SJCRH30 (cell line): ENCODE data around the gene C6orf89. TPM values are rescaled to one million over a fixed set of nuclear protein-coding genes. Genes with fewer than 3 reads are reported as not detected.

Source experiments
- DNase-seq, 2 experiments: peaks; one replicate each; pipeline ENCODE4 v3.0.0-alpha.2; 2015 to 2020
- H3K27ac ChIP-seq: fragments of 250-450 bp; sonication (Bioruptor Pico); 2 replicates; pipeline ENCODE4 v1.5.1; 2020; ENCODE audit warnings: mild to moderate bottlenecking, moderate library complexity
- H3K27me3 ChIP-seq: fragments of 250-450 bp; sonication (Bioruptor Pico); 2 replicates; pipeline ENCODE4 v1.5.1; 2020; ENCODE audit warnings: mild to moderate bottlenecking, moderate library complexity
- H3K36me3 ChIP-seq: fragments of 250-450 bp; sonication (Bioruptor Pico); 2 replicates; pipeline ENCODE4 v1.5.1; 2020; ENCODE audit warnings: mild to moderate bottlenecking, moderate library complexity
- H3K4me1 ChIP-seq: fragments of 250-450 bp; sonication (Bioruptor Pico); 2 replicates; pipeline ENCODE4 v1.5.1; 2020; ENCODE audit warnings: mild to moderate bottlenecking, moderate library complexity
- H3K4me3 ChIP-seq: fragments of 250-450 bp; sonication (Bioruptor Pico); 2 replicates; pipeline ENCODE4 v1.5.1; 2020; ENCODE audit warnings: mild to moderate bottlenecking, moderate library complexity
- H3K9me3 ChIP-seq: fragments of 250-450 bp; sonication (Bioruptor Pico); replicated peaks from 2 replicates; pipeline ENCODE4 v1.5.1; 2020; ENCODE audit warnings: mild to moderate bottlenecking, moderate library complexity
- total RNA-seq: library from RNA; depleted of rRNA; stranded (reverse); fragments of >200 nt; shearing (Covaris generic); gene quantifications from 2 replicates; pipeline ENCODE4 v1.2.3, GENCODE V29; 2014; rRNA removed

The C6orf89 gene
- total RNA-seq, 1 experiment from 2014 or later, result 17.0 TPM

DNA sequence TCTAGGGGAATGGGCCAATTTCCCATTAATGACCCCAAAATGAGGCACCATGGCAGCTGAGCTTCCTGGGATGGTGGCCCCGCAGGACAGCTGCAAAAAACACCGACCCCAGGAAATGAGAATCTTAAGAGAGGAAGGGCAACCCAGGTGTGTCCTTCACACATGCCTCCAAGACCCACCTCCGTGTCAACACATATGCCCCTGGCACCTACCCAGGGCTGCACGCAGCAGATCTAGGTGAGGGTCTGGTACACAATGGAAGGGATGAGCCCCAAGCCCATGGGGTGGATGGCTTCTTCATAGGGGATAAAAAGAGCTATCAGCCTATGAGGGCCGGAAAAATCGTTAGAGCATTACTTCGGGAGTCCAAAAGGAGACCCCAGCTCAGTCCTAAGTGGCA is 90.8 kb downstream of the C6orf89 start:
- H3K4me3 ChIP-seq, result no peak overlapping the region
- no peak for DNase-seq
- no peaks in the 10 kb centered on the region for H3K9me3 ChIP-seq
- H3K27me3 ChIP-seq, result no peaks in the 10 kb centered on the region
- H3K4me1 ChIP-seq, result peaks cover 7% of the 10 kb centered on the region; the same call in 1 of the 2 replicates
- H3K36me3 ChIP-seq, result peaks cover 54% of the 10 kb centered on the region
- H3K27ac ChIP-seq, result no peak overlapping the region

- H3K27ac ChIP-seq, result no peak overlapping the region
- no peaks in the 10 kb centered on the region for H3K9me3 ChIP-seq
- DNase-seq, result no peak
- peaks cover 7% of the 10 kb centered on the region; the same call in 1 of the 2 replicates for H3K4me1 ChIP-seq
- no peaks in the 10 kb centered on the region for H3K27me3 ChIP-seq
- no peak overlapping the region for H3K4me3 ChIP-seq
- peaks cover 52% of the 10 kb centered on the region for H3K36me3 ChIP-seq
These were observed 91.2 kb downstream of the C6orf89 start for GRCh38 chr6:36976931-36977330.

DNA sequence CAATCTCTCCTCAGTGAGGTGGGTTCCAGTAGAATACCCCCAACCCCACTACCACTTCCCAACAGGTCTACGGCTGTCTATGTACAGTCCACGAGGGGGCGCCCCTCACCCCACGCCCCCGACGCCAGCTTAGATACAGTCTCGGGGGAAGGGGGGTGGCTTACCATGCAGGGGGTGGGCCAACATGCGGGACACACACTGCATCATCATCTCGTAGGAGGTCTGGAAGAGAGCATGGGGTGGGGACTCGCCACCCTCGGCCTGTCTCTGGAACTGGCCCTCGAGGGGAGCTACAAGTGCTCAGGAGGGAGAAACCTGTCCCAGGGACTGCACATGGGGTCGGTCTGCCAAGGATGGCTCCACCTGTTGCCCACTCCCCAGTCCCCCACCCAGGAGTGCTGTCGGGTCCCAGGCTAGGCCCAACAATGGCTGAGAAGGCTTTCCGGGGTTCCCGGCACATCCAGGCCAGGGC is 91.8 kb downstream of the C6orf89 start:
- no peak for DNase-seq
- Histone ChIP-seq H3K27me3 (no peaks in the 10 kb centered on the region), H3K4me1 (peaks cover 7% of the 10 kb centered on the region; the same call in 1 of the 2 replicates), H3K9me3 (no peaks in the 10 kb centered on the region), H3K36me3 (peaks cover 47% of the 10 kb centered on the region), H3K4me3 (no peak overlapping the region), H3K27ac (no peak overlapping the region)

Other genes starting within 250 kb of the C6orf89 start
- 56.1 and 57.8 TPM in 2 replicates for gene CDKN1A, start 207.2 kb upstream of the C6orf89 start, total RNA-seq
- not detected in 2 replicates for gene RAB44, start 188.1 kb upstream of the C6orf89 start, total RNA-seq
- gene CPNE5, start 46.5 kb upstream of the C6orf89 start, total RNA-seq, result 0.57 TPM in 1 of 2 replicates, not detected in the other
- gene PPIL1, start 11.1 kb upstream of the C6orf89 start, total RNA-seq, result 75.2 and 77.8 TPM in 2 replicates
- gene PI16, start 68.8 kb downstream of the C6orf89 start, total RNA-seq, result not detected in 2 replicates
- 169 and 173 TPM in 2 replicates for gene MTCH1, start 100.2 kb downstream of the C6orf89 start, total RNA-seq
- not detected in 2 replicates for gene FGD2, start 119.7 kb downstream of the C6orf89 start, total RNA-seq